HG02943 (cell line): Measurements from ENCODE around the gene LDLRAP1.
"Not testable (repeated sequence)": the region's sequence is repeated elsewhere in the genome, so short reads cannot be mapped to it uniquely, and the experiment has no call there.

ENCODE experiments used
- ATAC-seq: cut with Tn5 transposase; IDR thresholded peaks from one replicate; pipeline ENCODE4 v1.9.1; 2021; ENCODE audit warnings: mild to moderate bottlenecking, low read depth, moderate library complexity; ENCODE audit not compliant: unreplicated experiment

LDLRAP1 gene

DNA sequence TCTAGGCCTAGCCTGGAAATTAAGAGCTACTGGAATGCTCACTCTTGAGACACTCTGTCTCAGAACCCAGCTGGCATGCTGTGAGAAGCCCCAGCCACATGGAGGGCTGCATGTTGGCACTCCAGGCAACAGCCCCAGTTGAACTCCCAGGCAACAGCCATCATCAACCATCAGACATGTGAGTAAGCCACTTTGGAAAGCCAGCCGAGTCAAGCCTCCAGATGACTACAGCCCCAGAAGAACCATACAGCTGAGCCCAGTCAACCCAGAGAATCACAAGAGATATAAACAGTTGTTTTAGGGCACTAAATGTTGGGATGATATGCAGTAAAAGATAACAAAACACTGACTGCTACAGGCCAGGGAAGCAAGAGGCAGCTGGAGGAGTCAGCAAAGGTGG is 55.5 kb downstream of the LDLRAP1 start:
- ATAC-seq = no peak

DNA sequence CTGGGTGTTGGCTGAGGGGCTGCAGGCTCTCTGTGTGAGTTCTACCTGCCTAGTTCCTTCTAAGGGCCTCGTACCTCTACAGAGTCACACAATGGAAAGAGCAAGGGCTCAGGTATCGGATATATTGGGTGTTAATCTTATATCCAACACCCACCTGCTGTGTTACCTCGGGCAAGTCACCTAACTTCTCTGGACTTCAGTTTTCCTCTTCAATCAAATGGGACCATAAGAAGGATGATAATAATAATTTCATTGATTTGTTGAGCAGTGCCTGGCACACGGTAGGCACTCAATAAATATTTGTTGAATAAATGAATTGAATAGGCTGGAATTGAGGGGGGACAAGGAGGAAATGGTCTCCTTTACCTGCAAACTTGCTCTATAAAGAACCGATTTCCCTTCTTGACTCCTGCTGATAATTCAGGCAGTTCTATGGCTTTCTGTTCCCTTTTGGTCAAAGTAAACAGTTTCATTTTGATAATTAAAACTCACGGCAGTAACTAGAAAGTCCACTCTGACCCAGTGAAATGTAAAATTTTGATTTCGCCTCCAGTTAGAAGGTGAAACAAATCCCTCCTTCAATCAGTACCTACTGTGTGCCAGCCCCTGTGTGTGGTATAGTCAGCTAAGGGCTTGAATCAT is 56.7 kb downstream of the LDLRAP1 start:
- no peak for ATAC-seq

DNA sequence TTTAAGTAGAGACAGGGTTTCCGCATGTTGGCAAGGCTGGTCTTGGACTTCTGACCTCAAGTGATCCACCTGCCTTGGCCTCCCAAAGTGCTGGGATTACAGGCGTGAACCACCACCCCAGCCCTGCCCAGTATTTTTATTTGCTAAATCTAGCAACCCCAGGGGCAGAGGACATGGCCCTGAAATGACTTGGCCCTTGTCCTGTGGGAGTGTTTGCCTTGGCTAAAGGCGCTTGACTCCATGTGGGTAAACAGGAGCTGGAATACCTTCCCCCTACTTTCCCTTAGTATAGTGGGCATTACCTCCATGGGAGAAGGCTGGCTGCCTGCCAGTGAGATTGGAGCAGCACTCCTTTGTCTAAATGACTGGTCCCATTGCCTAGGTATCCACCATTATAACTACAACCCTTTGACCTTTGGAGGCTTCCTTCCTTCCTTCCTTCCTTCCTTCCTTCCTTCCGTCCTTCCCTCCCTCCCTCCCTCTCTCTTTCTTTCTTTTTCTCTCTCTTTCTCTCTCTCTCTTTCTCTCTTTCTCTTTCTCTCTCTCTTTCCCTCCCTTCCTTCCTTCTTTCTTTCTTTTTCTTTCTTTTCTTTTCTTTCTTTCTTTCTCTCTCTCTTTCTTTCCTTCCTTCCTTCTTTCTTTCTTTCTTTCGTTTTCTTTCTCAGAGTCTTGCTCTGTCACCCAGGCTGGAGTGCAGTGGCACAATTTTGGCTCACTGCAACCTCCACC is 57.7 kb downstream of the LDLRAP1 start:
- ATAC-seq = not testable (repeated sequence)

DNA sequence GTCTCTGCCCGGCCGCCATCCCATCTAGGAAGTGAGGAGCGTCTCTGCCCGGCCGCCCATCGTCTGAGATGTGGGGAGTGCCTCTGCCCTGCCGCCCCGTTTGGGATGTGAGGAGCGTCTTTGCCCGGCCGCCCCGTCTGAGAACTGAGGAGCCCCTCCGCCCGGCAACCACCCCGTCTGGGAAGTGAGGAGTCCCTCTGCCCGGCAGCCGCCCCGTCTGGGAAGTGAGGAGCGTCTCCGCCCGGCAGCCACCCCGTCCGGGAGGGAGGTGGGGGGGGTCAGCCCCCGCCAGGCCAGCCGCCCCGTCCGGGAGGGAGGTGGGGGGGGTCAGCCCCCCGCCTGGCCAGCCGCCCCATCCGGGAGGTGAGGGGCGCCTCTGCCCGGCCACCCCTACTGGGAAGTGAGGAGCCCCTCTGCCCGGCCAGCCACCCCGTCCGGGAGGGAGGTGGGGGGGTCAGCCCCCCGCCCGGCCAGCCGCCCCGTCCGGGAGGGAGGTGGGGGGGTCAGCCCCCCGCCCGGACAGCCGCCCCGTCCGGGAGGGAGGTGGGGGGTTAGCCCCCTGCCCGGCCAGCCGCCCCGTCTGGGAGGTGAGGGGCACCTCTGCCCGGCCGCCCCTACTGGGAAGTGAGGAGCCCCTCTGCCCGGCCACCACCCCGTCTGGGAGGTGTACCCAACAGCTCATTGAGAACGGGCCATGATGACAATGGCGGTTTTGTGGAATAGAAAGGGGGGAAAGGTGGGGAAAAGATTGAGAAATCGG is 60.6 kb downstream of the LDLRAP1 start:
- not testable (repeated sequence) for ATAC-seq

DNA sequence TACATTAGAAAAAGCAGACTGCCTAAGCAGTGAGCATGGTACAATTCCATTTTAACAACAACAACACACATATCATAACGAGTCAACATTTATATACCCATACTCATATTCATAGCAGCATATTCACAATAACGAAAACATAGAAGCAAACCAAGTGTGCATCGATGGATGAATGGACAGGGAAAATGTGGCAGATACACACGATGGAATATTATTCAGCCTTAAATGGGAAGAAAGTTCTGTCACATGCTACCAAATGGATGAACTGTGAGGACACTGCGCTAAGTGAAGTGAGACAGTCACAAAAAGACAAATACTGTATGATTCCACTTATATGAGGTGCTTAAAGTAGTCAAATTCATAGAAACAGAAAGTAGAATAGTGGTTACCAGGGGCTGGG is 63.7 kb downstream of the LDLRAP1 start:
- no peak for ATAC-seq

DNA sequence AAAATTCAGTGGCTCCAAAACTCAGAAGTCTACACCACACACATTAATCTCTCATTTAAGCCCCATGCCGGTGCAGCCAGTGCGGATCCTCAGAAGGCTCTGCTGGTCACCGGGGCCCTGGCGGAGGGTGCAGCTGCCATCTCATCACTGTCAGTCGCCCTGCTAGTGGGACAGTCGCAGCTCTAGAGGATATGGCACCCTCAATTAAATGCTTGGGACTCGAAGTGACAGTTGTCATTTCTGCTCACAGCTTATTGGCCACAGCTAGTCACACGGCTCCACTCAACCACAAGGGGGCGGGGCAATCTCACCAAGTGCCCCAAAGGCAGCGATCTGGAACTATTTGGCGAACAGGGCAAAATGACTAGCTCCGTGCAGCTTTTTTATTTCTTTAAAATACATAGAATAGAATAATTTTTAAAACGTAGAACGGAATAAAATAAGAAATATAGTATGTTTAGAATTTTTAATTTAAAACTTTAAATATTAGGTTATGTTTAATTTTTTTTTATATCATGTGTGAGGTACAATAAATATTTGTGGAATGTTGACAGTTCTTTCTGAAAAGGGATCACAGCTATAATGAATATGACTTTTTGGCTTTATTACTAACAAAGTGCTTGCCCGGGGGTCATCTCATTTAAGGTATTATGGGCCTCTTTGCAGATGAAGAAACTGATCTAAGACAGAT is 65.2 kb downstream of the LDLRAP1 start:
- ATAC-seq = no peak

DNA sequence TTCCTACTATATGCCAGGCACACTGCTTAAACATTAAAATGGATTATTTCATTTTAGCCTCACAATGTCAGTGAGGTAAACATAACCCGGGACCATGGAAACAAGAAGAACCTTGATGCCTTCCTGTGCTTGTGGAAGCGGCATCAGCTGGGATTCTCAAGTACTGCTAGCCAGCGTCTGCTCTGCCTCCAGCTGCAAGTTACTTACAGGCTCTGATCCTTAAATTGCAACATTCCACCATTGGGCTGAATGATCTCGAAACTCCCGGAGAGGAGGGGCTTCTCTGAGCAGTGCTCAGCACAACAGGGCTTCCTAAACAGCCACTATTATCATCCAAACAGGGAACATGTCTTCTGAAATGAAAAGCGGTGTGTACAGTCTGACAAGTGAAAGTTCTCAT is 66.5 kb downstream of the LDLRAP1 start:
- ATAC-seq = no peak

DNA sequence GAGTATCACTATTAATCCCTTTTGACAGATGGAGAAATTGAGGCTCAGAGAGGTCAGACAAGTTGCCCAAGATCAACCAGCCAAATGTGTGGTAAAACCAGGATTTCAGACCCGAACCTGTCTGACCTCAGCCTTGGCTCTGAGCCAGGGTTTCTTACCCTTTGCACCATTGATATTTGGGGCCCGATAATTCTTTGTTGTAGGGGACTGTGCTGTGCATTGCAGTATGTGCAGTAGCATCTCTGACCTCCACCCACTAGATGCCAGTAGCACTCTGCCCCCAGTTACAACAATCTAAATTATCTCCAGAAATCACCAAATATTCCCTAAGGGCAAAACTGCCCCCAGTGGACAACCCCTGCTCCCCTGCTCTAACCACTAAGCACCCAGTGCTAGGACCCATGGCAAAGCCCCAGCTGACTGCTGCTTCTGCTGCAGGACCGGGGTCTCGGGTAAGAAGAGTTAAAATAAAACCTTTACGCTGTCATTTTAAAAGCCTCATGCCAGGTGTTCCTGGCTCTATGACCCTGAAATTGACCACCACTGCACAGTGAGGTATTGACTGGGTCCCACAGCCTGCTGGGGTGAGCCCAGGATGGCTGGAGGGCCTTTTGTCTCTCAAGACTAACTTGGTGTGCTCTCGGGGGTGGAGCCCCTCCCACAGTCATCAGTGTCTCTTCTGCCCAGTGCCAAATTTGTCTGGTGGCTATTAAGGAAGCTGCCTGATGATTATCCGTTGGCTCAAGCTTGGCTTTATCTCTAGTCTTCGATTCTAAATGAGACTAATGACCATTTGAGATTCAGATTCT is 67.6 kb downstream of the LDLRAP1 start:
- ATAC-seq = no peak

DNA sequence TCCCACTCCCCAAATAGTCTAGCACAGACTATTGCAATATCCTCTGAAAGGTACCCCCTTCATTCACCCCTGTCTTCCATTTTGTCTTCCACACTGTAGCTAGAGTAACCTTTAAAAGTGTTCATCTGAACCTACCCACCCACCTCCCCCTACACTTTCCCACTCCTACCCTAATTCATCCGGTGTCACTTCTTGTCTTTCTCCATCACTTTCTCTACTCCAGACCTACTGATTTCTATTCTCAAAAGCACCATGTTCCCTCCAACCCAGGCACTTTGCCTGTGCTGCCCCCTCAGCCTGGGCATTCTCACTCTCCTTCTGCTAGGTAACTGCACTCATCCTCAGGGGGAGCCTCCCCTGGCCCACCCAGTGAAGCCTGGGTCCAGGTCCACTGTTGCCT is 68.4 kb downstream of the LDLRAP1 start:
- no peak for ATAC-seq

DNA sequence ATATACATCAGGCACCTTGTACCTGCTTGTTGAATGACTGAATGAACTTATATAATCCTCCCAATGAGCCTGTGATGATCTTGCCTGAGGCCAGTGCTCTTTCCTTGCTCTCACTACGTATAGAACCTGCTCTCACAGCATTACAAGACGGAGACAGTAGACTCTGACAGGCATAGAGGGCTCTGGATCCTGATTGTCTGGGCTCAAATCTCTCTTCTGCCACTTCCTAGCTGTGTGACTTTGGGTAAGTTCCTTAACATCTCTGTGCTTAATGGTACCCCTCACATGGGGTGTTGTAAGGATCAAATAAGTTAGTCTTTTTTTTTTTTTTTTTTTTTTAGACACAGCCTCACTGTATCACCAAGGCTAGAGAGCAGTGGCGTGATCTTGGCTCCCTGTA is 69.0 kb downstream of the LDLRAP1 start:
- ATAC-seq = no peak

DNA sequence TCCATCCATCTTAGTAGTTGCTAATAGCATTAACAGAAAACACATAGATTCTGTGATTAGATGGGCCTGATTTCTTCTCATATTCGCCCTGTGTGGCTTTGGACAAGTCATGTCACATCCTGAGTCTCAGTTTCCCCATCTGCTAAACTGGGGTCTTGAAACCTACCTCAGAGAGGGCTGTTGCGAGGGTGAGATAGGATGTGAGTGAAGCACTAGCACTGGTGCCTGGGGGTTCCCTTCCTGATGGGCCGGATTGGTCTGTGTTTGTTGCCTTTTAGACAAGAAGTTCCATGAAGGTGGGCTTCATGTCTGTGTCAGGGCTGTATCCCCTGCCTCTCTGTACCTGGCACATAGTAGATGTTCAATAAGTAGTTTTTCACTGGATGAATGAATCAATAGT is 69.7 kb downstream of the LDLRAP1 start:
- ATAC-seq = no peak

DNA sequence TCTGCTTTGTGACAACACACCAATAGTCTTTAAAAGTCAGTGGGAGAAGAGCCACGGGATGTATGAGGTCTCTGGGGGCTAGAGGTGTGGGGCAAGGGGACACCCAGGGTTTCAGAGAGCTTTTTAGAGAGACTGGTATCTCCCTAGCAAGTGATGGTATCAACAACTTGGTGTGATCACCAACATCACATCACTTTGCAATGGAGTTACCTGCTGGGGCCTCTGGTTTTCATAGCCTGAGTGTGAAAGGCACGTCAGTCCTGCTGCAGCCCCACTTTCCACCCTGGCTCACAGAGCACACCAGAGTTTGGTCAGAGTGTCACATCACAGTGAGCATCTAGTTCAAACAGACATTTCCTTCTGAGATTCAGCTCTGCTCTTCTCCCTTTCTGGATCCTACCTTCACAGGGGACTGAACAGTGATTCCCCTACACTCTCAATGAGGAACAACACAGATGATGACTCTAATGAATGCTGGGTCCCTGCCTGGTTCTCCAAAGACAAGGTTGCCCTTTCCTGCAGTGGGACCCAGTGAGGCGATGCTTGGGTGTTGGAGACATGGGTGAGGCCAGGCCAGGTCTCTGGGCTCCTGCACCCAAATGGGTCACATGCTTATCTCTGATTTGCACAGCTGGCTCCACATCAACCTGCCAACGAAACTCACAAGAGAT is 71.2 kb downstream of the LDLRAP1 start:
- no peak for ATAC-seq

DNA sequence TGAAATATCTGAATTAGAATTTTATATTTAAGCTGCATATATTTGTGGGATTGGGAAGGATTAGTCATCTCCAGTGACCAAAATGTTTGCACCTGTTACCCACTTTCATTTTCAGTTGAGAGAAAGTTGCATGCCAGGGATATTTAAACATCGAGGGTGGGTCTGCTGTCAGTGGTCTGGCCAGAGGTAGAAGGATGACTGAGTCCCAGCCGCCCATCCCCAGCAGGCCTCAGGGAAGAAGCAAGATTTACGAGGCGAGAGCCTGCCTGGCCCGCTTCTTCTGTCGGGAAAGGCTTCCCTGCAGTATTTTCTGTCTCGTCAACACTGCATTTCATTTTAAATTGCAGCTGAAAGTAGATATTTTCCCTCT is 71.8 kb downstream of the LDLRAP1 start:
- ATAC-seq = no peak

DNA sequence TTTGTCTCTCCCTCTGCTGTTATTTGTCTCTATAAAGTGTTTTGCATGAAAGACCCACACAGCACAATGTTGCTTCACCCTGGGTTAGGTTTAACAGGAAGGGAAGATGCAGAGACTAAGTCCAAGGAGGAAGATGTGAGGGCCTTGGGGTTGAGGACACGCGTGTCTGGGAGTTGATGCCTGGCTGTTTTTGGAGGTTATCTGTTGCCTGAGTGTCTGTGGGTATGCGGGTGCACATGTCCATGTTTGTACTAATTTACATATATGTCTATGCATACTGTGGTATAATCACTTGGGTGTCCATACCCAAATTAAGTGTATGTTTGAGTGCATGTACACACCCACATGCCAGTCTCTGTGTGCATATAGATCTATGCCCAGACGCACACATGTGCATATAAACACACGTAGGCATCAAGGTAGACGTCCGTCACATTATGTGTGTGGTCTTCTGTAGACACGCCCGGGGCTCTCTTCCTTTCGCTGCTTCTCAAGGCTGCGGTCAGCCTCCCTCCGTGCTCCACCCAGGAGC is 72.2 kb downstream of the LDLRAP1 start:
- ATAC-seq = no peak

DNA sequence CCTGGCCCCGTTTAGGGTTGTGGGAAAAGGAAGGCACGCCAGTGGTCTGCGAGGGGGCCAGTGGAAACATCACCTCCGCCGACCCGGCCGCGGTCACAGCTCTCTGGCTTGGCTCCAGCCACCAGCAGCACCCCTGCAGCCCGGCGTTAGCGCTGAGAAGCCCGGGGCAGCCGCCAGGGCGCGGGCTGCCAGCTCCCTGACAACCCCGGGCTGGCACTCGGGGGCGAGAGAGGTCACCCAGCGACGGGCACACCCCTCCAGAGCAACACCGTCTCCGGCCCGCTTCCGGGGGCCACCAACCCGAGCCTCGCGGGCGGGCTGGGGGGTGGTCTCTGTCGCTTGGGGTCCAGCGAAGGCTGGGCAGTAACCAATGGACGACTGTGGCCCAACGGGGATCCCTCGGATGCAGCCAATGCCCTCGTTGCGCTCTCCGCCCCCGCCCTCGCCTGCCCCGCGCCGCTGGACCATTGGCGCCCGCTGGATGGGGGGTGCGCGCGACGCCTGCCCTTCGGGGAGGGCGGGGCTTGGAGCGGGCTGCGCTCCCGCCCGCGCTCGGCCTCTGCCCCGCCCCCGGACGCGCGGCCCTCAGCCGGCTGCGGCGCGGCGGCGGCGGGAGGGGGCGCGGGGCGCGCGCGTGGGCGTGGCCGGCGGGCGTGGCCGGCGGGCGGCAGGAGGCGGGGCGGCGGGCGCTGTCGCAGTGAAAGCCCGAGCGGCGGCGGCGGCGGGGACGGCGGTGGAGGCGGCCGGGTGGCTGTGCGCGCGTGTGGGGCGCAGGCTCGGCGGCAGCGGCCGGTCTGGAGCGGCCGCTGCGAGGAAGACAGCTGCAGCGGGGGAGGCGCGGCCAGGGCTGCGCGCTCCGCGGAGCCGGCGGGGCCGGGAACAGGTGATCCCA is 72.9 kb downstream of the LDLRAP1 start, which contains the start of gene MAN1C1:
Gene MAN1C1 (plus strand): TSS at position 697 of the 892 bp plus-strand sequence. CDS start 1,007 bp downstream, outside the sequence.
- ATAC-seq = peak; percentile 61

DNA sequence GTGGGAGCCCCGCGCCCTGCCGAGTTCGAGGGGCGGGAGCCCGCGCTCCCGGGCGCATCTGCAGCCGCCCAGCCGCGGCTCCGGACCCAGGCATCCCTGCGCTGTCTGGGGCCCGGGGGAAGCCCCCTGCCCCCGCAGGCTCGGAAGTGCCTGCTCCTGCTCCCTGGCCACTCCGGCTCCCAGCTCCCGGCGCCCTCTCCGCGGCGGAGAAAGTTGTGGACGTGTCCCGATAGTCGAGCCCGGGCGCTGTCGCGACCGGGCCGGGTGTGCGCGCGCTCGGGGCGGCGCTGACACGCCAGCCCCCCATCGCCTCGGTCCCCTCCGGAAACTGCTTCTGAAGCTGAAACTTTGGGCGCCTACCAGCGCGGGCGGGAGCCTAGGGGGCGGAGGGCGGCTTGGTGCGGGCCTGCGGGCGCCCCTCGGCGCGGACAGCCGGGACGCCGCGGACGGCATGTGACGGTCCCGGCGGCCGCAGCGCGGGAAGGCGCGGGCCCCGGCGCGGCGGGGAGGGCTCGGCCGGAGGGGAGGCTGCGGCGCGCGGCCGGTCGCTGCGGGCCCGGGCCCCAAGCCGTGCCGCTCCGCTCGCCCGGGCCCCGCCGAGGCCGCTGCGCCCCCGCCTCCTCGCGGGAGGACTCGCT is 73.7 kb downstream of the LDLRAP1 start:
- ATAC-seq = no peak

DNA sequence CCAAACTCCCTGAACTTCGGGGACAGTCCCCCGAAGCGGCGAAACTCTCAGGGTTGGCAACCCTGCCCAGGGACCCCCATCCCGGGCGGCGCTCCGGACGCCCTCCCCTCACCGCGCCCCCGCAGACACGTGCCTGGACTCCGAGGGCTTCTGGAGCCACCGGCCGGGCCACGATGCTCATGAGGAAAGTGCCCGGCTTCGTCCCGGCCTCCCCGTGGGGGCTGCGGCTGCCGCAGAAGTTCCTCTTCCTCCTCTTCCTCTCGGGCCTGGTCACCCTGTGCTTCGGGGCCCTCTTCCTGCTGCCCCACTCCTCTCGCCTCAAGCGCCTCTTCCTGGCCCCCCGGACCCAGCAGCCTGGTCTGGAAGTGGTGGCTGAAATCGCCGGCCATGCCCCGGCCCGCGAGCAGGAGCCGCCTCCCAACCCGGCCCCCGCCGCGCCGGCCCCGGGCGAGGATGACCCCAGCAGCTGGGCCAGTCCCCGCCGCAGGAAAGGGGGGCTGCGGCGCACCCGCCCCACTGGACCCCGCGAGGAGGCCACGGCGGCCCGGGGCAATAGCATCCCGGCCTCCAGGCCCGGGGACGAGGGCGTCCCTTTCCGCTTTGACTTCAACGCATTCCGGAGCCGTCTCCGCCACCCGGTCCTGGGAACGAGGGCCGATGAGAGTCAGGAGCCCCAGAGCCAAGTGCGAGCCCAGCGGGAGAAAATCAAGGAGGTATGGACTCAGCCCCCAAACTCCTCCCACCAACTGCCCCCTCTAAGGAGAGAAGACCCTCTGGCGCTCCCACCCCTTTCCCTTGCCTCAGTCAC is 74.4 kb downstream of the LDLRAP1 start:
- no peak for ATAC-seq
